IMR-90 (cell line): ENCODE measurements around the gene FGF12.

Source experiments
- POLR2A ChIP-seq: IDR thresholded peaks from 2 replicates; pipeline ENCODE4 v1.6.1; 2012; ENCODE audit warnings: mild to moderate bottlenecking, low read depth, low read length
- RAD21 ChIP-seq: IDR thresholded peaks from 2 replicates; pipeline ENCODE4 v1.6.1; 2012; ENCODE audit warnings: low read length, improper control_type of control experiment
- RFX5 ChIP-seq: IDR thresholded peaks from 2 replicates; pipeline ENCODE4 v1.8.0; 2012; ENCODE audit warnings: low read depth, mild to moderate bottlenecking, low read length, moderate library complexity
- TF ChIP-seq, protein P1 (sequence below): conservative IDR thresholded peaks from 2 replicates; pipeline ENCODE4 v1.5.1; 2012; ENCODE audit warnings: mild to moderate bottlenecking, low read depth, low read length, improper control_type of control experiment

DNA sequence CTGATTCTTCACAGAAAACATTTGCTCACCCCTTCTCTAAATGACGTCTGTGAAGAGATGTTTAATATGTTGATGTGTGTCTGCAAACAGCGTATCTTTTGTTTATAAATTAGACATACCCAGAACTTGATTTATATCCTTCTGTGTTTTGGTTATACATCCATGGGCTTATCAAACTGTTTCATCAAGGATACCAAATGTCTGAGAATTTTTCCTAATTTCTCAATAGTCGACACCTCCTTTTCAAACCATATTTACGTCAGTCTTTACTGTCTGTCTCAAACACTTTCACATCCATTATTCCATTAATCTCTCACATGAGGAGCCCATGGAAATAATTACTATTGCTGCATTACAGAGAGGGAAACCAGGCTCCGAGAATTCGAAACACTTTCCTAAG lies 85.4 kb downstream of the FGF12 start:
- TF ChIP-seq, protein P1, sequence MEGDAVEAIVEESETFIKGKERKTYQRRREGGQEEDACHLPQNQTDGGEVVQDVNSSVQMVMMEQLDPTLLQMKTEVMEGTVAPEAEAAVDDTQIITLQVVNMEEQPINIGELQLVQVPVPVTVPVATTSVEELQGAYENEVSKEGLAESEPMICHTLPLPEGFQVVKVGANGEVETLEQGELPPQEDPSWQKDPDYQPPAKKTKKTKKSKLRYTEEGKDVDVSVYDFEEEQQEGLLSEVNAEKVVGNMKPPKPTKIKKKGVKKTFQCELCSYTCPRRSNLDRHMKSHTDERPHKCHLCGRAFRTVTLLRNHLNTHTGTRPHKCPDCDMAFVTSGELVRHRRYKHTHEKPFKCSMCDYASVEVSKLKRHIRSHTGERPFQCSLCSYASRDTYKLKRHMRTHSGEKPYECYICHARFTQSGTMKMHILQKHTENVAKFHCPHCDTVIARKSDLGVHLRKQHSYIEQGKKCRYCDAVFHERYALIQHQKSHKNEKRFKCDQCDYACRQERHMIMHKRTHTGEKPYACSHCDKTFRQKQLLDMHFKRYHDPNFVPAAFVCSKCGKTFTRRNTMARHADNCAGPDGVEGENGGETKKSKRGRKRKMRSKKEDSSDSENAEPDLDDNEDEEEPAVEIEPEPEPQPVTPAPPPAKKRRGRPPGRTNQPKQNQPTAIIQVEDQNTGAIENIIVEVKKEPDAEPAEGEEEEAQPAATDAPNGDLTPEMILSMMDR: no peak
- TF ChIP-seq POLR2A: no peak
- no peak for TF ChIP-seq RAD21
- no peak for TF ChIP-seq RFX5
